GM10266 (cell line): ENCODE results near the gene OTOL1.
"Not testable (repeated sequence)": the region's sequence is repeated elsewhere in the genome, so short reads cannot be mapped to it uniquely, and the experiment has no call there.

Source experiments
- DNase-seq: peaks from one replicate; pipeline ENCODE4 v3.0.0; 2012; ENCODE audit errors: extremely low spot score
- TF ChIP-seq, protein P1 (sequence below): IDR thresholded peaks from 2 replicates; pipeline ENCODE4 v1.5.1; 2012; ENCODE audit warnings: mild to moderate bottlenecking, low read depth; ENCODE audit not compliant: control insufficient read depth, insufficient read depth; ENCODE audit errors: missing control alignments

The OTOL1 gene

GRCh38 chr3:161474139-161474538 is 22.5 kb upstream of the OTOL1 start:
- TF ChIP-seq, protein P1, sequence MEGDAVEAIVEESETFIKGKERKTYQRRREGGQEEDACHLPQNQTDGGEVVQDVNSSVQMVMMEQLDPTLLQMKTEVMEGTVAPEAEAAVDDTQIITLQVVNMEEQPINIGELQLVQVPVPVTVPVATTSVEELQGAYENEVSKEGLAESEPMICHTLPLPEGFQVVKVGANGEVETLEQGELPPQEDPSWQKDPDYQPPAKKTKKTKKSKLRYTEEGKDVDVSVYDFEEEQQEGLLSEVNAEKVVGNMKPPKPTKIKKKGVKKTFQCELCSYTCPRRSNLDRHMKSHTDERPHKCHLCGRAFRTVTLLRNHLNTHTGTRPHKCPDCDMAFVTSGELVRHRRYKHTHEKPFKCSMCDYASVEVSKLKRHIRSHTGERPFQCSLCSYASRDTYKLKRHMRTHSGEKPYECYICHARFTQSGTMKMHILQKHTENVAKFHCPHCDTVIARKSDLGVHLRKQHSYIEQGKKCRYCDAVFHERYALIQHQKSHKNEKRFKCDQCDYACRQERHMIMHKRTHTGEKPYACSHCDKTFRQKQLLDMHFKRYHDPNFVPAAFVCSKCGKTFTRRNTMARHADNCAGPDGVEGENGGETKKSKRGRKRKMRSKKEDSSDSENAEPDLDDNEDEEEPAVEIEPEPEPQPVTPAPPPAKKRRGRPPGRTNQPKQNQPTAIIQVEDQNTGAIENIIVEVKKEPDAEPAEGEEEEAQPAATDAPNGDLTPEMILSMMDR, result no peak
- no peak for DNase-seq

DNA sequence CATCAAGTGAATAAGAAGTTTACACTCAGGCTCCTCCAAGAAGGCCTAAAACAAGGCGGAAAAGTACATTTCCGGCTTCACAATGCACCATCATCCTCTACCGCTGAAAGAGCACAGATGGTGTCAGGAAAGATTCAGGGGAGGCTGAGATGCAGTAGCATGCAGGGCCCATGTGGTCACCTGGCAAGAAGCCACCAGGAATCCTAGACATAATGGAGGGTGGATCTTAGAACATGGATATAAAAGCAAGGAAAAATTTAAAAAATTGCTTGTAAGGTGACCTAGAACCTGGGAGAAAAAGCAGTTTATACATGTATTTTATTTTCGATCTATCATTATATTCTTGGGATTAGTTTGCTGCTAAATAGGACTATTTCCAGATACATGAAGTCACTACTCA is 21.9 kb upstream of the OTOL1 start:
- TF ChIP-seq, protein P1, result no peak
- no peak for DNase-seq

DNA sequence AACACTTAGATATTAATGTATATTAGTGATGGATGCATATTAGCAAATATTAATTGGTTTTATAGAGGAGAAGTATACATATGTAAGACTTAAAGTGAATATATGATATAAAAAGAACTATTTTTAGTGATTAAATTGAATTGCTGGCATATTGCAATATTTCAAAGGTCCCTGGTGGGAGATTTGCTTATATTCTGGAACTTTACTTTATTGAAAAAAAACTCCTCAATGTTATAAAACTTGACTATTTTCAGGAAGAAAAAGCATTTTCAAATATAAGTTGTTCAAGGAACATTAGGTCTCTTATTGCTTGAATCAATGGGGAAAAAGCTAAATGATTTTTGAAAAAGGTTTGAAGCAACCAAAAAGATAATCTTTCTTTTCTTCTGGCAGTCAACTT is 21.4 kb upstream of the OTOL1 start:
- no peak for DNase-seq
- TF ChIP-seq, protein P1, result no peak

DNA sequence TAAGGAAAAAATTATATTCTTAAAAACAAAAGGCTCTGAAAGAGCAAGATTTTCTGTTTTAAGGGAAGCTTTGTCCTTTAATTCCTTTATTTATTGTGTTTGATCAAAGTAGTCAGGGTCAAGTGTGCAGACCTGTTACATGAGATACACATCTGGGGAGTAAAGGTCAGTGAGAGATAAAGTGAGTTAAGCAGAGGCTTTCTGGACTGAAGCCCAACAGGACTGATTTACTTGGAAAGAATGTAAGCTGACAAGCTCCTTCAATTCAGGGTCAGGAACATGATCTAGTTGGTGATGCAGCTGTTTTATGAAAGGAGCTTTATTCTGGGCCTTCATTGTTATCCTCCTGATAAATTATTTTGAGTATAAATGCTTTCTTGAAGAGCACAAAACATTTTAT is 20.7 kb upstream of the OTOL1 start:
- DNase-seq, result no peak
- TF ChIP-seq, protein P1, result no peak

DNA sequence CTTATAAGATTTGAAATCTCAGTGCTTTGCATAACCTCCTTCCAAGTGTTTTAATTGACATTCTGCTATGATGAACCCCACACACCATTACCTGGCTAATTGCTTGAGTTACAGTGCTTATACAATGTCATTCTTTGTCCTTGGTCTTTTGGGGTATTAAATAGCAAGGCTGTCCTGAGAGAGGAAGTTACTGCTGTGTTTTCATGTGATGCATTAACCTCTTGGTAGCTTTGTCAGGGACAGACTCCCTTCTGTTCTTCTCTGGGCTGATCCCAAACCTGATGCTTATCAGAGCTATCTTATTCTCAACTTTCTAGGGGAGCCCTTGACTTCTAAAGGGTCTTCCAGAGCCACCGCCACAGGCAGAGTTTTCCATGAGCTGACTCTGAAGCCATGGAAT is 12.4 kb upstream of the OTOL1 start:
- DNase-seq, result no peak
- TF ChIP-seq, protein P1, result no peak

DNA sequence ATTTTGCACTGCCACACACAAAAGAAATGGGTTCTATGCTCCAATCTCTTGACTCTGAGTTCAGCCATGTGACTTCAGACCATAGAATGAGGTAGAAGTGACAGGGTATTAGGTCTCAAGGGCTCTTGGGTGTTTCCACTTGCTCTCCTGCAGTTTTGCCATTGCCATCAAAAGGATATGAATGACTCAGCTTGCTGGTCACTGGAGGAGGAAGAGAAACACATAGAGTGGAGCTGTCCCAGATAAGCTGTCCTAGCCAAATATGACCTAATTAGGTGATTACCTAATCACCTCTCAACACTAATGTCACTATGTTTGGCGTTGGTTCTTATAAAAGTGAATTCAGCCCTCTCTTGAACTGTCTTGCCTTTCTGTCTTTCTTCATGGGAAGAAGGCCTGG is 8.3 kb upstream of the OTOL1 start:
- DNase-seq, result not testable (repeated sequence)

DNA sequence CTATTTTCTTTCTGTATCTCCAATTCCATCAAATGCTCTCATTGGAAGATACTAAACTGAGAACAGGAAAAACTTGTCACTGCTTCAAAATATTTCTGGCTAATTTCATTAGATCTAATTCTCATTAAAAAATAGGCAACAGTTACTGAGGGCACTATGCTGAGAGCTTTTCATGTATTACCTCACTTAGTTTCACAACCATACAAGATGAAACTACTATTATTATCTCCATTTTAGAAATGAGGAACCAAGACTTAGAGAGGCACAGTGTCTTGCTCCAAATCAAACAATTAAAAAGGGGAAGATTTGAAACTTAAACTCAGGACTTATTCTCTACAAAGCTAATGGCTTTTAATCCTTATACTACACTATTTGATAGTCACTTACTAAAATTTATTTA is 7.2 kb upstream of the OTOL1 start:
- peak; percentile 39 for DNase-seq
- TF ChIP-seq, protein P1, result no peak

DNA sequence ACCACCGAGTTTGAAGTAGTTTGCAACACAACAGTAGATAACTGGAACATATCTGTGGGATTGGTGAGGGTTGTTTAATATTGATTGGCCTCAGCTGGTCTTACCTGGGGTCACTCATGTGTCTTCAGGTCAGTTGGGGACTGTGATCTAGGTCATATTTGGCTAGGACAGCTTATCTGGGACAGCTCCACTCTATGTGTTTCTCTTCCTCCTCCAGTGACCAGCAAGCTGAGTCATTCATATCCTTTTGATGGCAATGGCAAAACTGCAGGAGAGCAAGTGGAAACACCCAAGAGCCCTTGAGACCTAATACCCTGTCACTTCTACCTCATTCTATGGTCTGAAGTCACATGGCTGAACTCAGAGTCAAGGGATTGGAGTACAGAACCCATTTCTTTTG is 5.8 kb upstream of the OTOL1 start:
- not testable (repeated sequence) for DNase-seq
